GM13977 (cell line): ENCODE data around the gene PGLYRP1.

Source experiments
- DNase-seq: peaks from one replicate; pipeline ENCODE4 v3.0.0; 2012; ENCODE audit warnings: low spot score
- CTCF ChIP-seq: IDR thresholded peaks from 2 replicates; pipeline ENCODE4 v1.5.1; 2012; ENCODE audit warnings: mild to moderate bottlenecking, control low read depth; ENCODE audit not compliant: insufficient read depth; ENCODE audit errors: extremely low read depth, missing control alignments
- in situ Hi-C: fragments of 300-500 bp; cut with MboI; formaldehyde crosslinking; loops from one replicate; pipeline ENCODE4 v1.12.0; 2022; ENCODE audit warnings: low sequenced_read_pairs, low pct_unique_long_range_greater_than_20kb, mixed read lengths, inconsistent platforms; ENCODE audit not compliant: unreplicated experiment

Gene PGLYRP1

GRCh38 chr19:46016426-46017094 is 6.3 kb downstream of the PGLYRP1 start:
- peak; percentile 90 for TF ChIP-seq CTCF
- DNase-seq: peak; percentile 93

GRCh38 chr19:46015687-46016425 is 7.0 kb downstream of the PGLYRP1 start:
- peak; percentile 65 for DNase-seq
- TF ChIP-seq CTCF: no peak
- in situ Hi-C loops: no loop called here

More at GRCh38 chr19:46016426-46017094, 6.3 kb downstream of the PGLYRP1 start:
- in situ Hi-C loops: no loop called here

GRCh38 chr19:46014941-46015686 is 7.7 kb downstream of the PGLYRP1 start:
- peak; percentile 76 for DNase-seq
- in situ Hi-C loops: no loop called here
- no peak for TF ChIP-seq CTCF

- DNase-seq: no peak
- TF ChIP-seq CTCF: no peak
- in situ Hi-C loops: no loop called here
These were observed 8.3 kb downstream of the PGLYRP1 start for GRCh38 chr19:46014534-46014933.

- TF ChIP-seq CTCF: peak; percentile 79
- in situ Hi-C loops: no loop called here
- peak; percentile 75 for DNase-seq
These were observed 13.0 kb downstream of the PGLYRP1 start for GRCh38 chr19:46009530-46010510.
